ENCODE measurements around the gene EBF3.

DNA sequence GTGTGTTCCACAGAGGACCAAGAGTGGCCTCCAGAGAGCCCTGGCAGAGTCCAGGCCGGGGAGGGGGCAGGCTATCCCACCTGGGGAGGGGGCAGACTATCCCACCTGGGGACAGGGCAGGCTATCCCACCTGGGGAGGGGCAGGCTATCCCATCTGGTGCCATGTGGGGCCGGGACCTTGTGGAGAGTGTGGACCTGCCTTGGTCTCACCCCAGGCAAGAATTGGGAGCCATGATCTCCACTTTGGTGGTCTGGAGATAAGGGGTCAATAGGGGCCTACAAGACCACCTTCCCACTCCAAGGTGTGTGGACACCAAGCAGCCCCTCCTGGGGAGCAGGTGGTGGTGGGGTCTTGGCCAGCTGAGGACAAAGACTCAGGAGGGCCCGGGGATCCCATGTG, 138.2 kb downstream of the EBF3 start:
- TF ChIP-seq CTCF (IDR thresholded peaks at IDR 0.05; ENCODE audit: extremely low read depth in 1 of 2, insufficient read depth in 1 of 2, low read depth in 1 of 2, low read length in 2 of 2) (no peak), POLR2A (IDR thresholded peaks at IDR 0.05; ENCODE audit: low read depth, low read length) (no peak), POLR2AphosphoS5 (IDR thresholded peaks at IDR 0.05; ENCODE audit: insufficient read depth, low read depth, low read length) (no peak), EZH2 (IDR thresholded peaks at IDR 0.05; ENCODE audit: borderline replicate concordance, low read depth, low read length, severe bottlenecking) (no peak), FOS (IDR thresholded peaks at IDR 0.05; ENCODE audit: borderline replicate concordance, insufficient read depth, low read length) (no peak), JUN (IDR thresholded peaks at IDR 0.05; ENCODE audit: borderline replicate concordance, insufficient read depth, insufficient read length, low read depth) (no peak), GATA2 (IDR thresholded peaks at IDR 0.05; ENCODE audit: insufficient read depth, insufficient read length, low read depth, low read length) (no peak)
- TF ChIP-seq, protein P1, sequence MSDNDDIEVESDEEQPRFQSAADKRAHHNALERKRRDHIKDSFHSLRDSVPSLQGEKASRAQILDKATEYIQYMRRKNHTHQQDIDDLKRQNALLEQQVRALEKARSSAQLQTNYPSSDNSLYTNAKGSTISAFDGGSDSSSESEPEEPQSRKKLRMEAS (IDR thresholded peaks at IDR 0.05; ENCODE audit: insufficient read depth, insufficient read length), result no peak
